Measurements from ENCODE around the gene C10orf95.
"Not testable (repeated sequence)": the region's sequence is repeated elsewhere in the genome, so short reads cannot be mapped to it uniquely, and the experiment has no call there.

The C10orf95 gene

GRCh38 chr10:102463983-102464382 is 12.6 kb upstream of the C10orf95 start:
- no peak for DNase-seq

GRCh38 chr10:102462512-102463054 is 11.2 kb upstream of the C10orf95 start:
- no peak for DNase-seq

- peak; percentile 93 for DNase-seq
Measured at GRCh38 chr10:102461187-102462054, 10.1 kb upstream of the C10orf95 start.

GRCh38 chr10:102460836-102461186 is 9.5 kb upstream of the C10orf95 start:
- DNase-seq: no peak

GRCh38 chr10:102458656-102459055 is 7.3 kb upstream of the C10orf95 start:
- DNase-seq: no peak

GRCh38 chr10:102457591-102458150 is 6.3 kb upstream of the C10orf95 start:
- DNase-seq: no peak

GRCh38 chr10:102455893-102456471 is 4.6 kb upstream of the C10orf95 start:
- DNase-seq: no peak

GRCh38 chr10:102454662-102455487 is 3.5 kb upstream of the C10orf95 start:
- DNase-seq: not testable (repeated sequence)

- no peak for DNase-seq
Measured at GRCh38 chr10:102453502-102453901, 2.2 kb upstream of the C10orf95 start.

- peak; percentile 51 for DNase-seq
Measured at GRCh38 chr10:102452672-102453340, 1.5 kb upstream of the C10orf95 start.

GRCh38 chr10:102450374-102451104 is 804 bp downstream of the C10orf95 start:
- DNase-seq: peak; percentile 89

- no peak for DNase-seq
Measured at GRCh38 chr10:102450124-102450373, 1.3 kb downstream of the C10orf95 start.

- DNase-seq: peak; percentile 84
Measured at GRCh38 chr10:102449321-102450123, 1.8 kb downstream of the C10orf95 start.

GRCh38 chr10:102444851-102445250 is 6.5 kb downstream of the C10orf95 start:
- no peak for DNase-seq

GRCh38 chr10:102438374-102438773 is 13.0 kb downstream of the C10orf95 start:
- DNase-seq: no peak

GRCh38 chr10:102437515-102437914 is 13.8 kb downstream of the C10orf95 start:
- no peak for DNase-seq

GRCh38 chr10:102436312-102436711 is 15.0 kb downstream of the C10orf95 start:
- DNase-seq: no peak

- peak; percentile 38 for DNase-seq
Measured at GRCh38 chr10:102435529-102436233, 15.7 kb downstream of the C10orf95 start.

GRCh38 chr10:102435133-102435497 is 16.2 kb downstream of the C10orf95 start:
- DNase-seq: no peak

GRCh38 chr10:102434394-102435132 is 16.8 kb downstream of the C10orf95 start:
- no peak for DNase-seq
